OCI-LY1 (cell line): ENCODE measurements around the gene EIPR1.

Source experiments
- CTCF ChIP-seq: fragments of 200-600 bp; sonication (generic), shearing (Covaris generic); IDR thresholded peaks from 2 replicates; pipeline ENCODE4 v1.5.1; 2017; ENCODE audit warnings: mild to moderate bottlenecking, antibody characterized with exemption, low read length, moderate library complexity, mixed read lengths
- EZH2 ChIP-seq: fragments of 200-600 bp; sonication (generic), shearing (Covaris generic); IDR thresholded peaks from 2 replicates; pipeline ENCODE4 v1.8.0; 2017; ENCODE audit warnings: borderline replicate concordance, mixed run types, mild to moderate bottlenecking, antibody characterized with exemption, low read length, moderate library complexity, mixed read lengths

- no peak for TF ChIP-seq CTCF
- TF ChIP-seq EZH2, result no peak
Measured at GRCh38 chr2:3332133-3332532, 45.5 kb downstream of the EIPR1 start.
